SU-DHL-6 (cell line): ENCODE measurements around the gene SLC36A1.

Experiments used
- CTCF ChIP-seq: fragments of 200-600 bp; sonication (generic); IDR thresholded peaks from one replicate; pipeline ENCODE4 v1.5.1; 2017; ENCODE audit warnings: antibody characterized with exemption, mild to moderate bottlenecking, low read length, moderate library complexity; ENCODE audit not compliant: insufficient read depth, poor library complexity, severe bottlenecking
- EZH2phosphoT487 ChIP-seq: fragments of 200-600 bp; sonication (generic), shearing (Covaris generic); conservative IDR thresholded peaks from 2 replicates; pipeline ENCODE4 v1.6.1; 2018; ENCODE audit warnings: mild to moderate bottlenecking, antibody characterized with exemption, low read length, moderate library complexity, mixed read lengths

GRCh38 chr5:151480384-151481293 lies 33.2 kb downstream of the SLC36A1 start:
- TF ChIP-seq CTCF (no peak), EZH2phosphoT487 (no peak)
